NCI-H2029 treated with DMSO at 0.1 percent for 48 hours (cell line): ENCODE results near the gene NME2.

Source experiments
- DNase-seq: peaks from one replicate; lab custom pipeline; 2025; lab: John Stamatoyannopoulos, UW

NME2 gene

GRCh38 chr17:51203838-51204237, 37.6 kb downstream of the NME2 start:
- DNase-seq = no peak

GRCh38 chr17:51214920-51215319, 48.7 kb downstream of the NME2 start:
- DNase-seq = no peak

- peak; percentile 28 for DNase-seq
These were observed 51.7 kb downstream of the NME2 start for GRCh38 chr17:51217946-51218345.

- DNase-seq = no peak
These were observed 55.1 kb downstream of the NME2 start for GRCh38 chr17:51221322-51221721.
